GM12878 (cell line): Measurements from ENCODE around the gene SLC9C1. TPM values are rescaled to one million over a fixed set of nuclear protein-coding genes. Genes with fewer than 3 reads are reported as not detected.
A peak's percentile ranks its signal among the peaks of the same experiment; 100 is the strongest.

Experiments used
- CBX3 ChIP-seq: fragments of 200-600 bp; sonication (generic); IDR thresholded peaks from 2 replicates; pipeline ENCODE4 v1.6.1; 2016; ENCODE audit warnings: low read depth, borderline replicate concordance
- CBX5 ChIP-seq: sonication (generic); IDR thresholded peaks from 2 replicates; pipeline ENCODE4 v1.6.1; 2016; ENCODE audit warnings: low read depth, moderate library complexity, mild to moderate bottlenecking, inconsistent platforms
- EP300 ChIP-seq, 2 experiments: fragments of 150-350 bp in 1 of 2; IDR thresholded peaks; 2 replicates each; pipeline ENCODE4 v1.6.1; 2011 to 2012; ENCODE audit warnings: low read depth in 2 of 2, low read length in 2 of 2, borderline replicate concordance in 1 of 2, improper control_type of control experiment in 1 of 2, inconsistent platforms in 1 of 2; ENCODE audit not compliant: control insufficient read depth in 1 of 2
- ESRRA ChIP-seq: IDR thresholded peaks from 2 replicates; pipeline ENCODE4 v1.6.1; 2012; ENCODE audit warnings: mild to moderate bottlenecking, low read length, improper control_type of control experiment
- GATAD2B ChIP-seq: fragments of 450-650 bp; conservative IDR thresholded peaks from 2 replicates; pipeline ENCODE4 v1.6.1; 2017; ENCODE audit warnings: low read depth, mild to moderate bottlenecking, moderate library complexity
- IKZF1 ChIP-seq: fragments of 450-650 bp; conservative IDR thresholded peaks from 2 replicates; pipeline ENCODE4 v1.6.1; 2017; ENCODE audit warnings: antibody characterized with exemption, mild to moderate bottlenecking
- IKZF2 ChIP-seq, 2 experiments: fragments of 450-650 bp; IDR thresholded peaks; 2 replicates each; pipeline ENCODE4 v1.6.1; 2017; ENCODE audit warnings: mild to moderate bottlenecking in 2 of 2, moderate library complexity in 2 of 2
- MTA3 ChIP-seq: IDR thresholded peaks from 2 replicates; pipeline ENCODE4 v1.6.1; 2012; ENCODE audit warnings: low read length, inconsistent platforms, borderline replicate concordance
- MYB ChIP-seq: fragments of 150-350 bp; IDR thresholded peaks from 2 replicates; pipeline ENCODE4 v1.6.1; 2014; ENCODE audit warnings: mild to moderate bottlenecking, low read depth, low read length, borderline replicate concordance
- NR2F1 ChIP-seq: fragments of 450-650 bp; conservative IDR thresholded peaks from 2 replicates; pipeline ENCODE4 v1.6.1; 2017; ENCODE audit warnings: mild to moderate bottlenecking
- PAX5 ChIP-seq: IDR thresholded peaks from 2 replicates; pipeline ENCODE4 v1.6.1; 2011; ENCODE audit warnings: low read depth, low read length, borderline replicate concordance
- PAX8 ChIP-seq: fragments of 450-650 bp; IDR thresholded peaks from 2 replicates; pipeline ENCODE4 v1.6.1; 2017; ENCODE audit warnings: mild to moderate bottlenecking, moderate library complexity
- POLR2AphosphoS2 ChIP-seq: IDR thresholded peaks from 2 replicates; pipeline ENCODE4 v1.6.1; 2011; ENCODE audit warnings: low read depth, mild to moderate bottlenecking, low read length, improper control_type of control experiment, moderate library complexity
- RAD21 ChIP-seq: IDR thresholded peaks from 2 replicates; pipeline ENCODE4 v1.6.1; 2011; ENCODE audit warnings: mild to moderate bottlenecking, low read depth, low read length, moderate library complexity; ENCODE audit not compliant: insufficient read depth
- RB1 ChIP-seq: fragments of 450-650 bp; formaldehyde crosslinking; IDR thresholded peaks from 2 replicates; pipeline ENCODE4 v1.6.1; 2017; ENCODE audit warnings: mild to moderate bottlenecking, borderline replicate concordance
- RCOR1 ChIP-seq: conservative IDR thresholded peaks from 2 replicates; pipeline ENCODE4 v1.6.1; 2012; ENCODE audit warnings: low read depth, low read length, improper control_type of control experiment
- SKIL ChIP-seq: fragments of 450-650 bp; IDR thresholded peaks from 2 replicates; pipeline ENCODE4 v1.6.1; 2017; ENCODE audit warnings: mild to moderate bottlenecking, low read depth, inconsistent platforms; ENCODE audit not compliant: poor library complexity, severe bottlenecking
- SP1 ChIP-seq: IDR thresholded peaks from one replicate; pipeline ENCODE4 v1.6.1; 2011; ENCODE audit warnings: low read depth, low read length
- SREBF2 ChIP-seq: IDR thresholded peaks from 2 replicates; pipeline ENCODE4 v1.6.1; 2012; ENCODE audit warnings: mild to moderate bottlenecking, low read length
- SRF ChIP-seq, 2 experiments: IDR thresholded peaks; 2 replicates each; pipeline ENCODE4 v1.6.1; 2011; ENCODE audit warnings: low read depth in 2 of 2, low read length in 2 of 2, mild to moderate bottlenecking in 1 of 2, moderate library complexity in 1 of 2
- TCF12 ChIP-seq: IDR thresholded peaks from 2 replicates; pipeline ENCODE4 v1.6.1; 2011; ENCODE audit warnings: low read depth, mild to moderate bottlenecking, low read length
- ZBED1 ChIP-seq: IDR thresholded peaks from 2 replicates; pipeline ENCODE4 v1.6.1; 2016; ENCODE audit warnings: borderline replicate concordance
- ZNF217 ChIP-seq: fragments of 450-650 bp; IDR thresholded peaks from 2 replicates; pipeline ENCODE4 v1.6.1; 2017; ENCODE audit warnings: antibody characterized with exemption, mild to moderate bottlenecking
- ZNF24 ChIP-seq: fragments of 450-650 bp; IDR thresholded peaks from 2 replicates; pipeline ENCODE4 v1.6.1; 2017; ENCODE audit warnings: antibody characterized with exemption, mild to moderate bottlenecking
- ZNF592 ChIP-seq: fragments of 450-650 bp; IDR thresholded peaks from 2 replicates; pipeline ENCODE4 v1.6.1; 2017; ENCODE audit warnings: mild to moderate bottlenecking, moderate library complexity
- ZZZ3 ChIP-seq: IDR thresholded peaks from 2 replicates; pipeline ENCODE4 v1.6.1; 2011; ENCODE audit warnings: low read depth; ENCODE audit not compliant: control insufficient read depth, insufficient read length
- polyA plus RNA-seq, 11 experiments: library from polyadenylated mRNA; depleted of rRNA in 4 of 11; unstranded in 6 of 11; stranded (reverse) in 5 of 11; fragments of >200 nt; fragmentation: Nextera tagmentation in 4 of 11; fragmentation: Illumina TruSeq in 1 of 11; extraction: Ambion mirVana in 4 of 11; extraction: Trizol in 1 of 11; gene quantifications; 1 replicate in 1 of 11; 2 replicates in 10 of 11; pipeline versions ENCODE4 v1.2.1 to v1.2.3, GENCODE V29; 2011 to 2016; ENCODE audit warnings: inconsistent platforms in 2 of 11, missing spikeins in 2 of 11, low read depth in 1 of 11
- total RNA-seq, 4 experiments: library from RNA; depleted of rRNA in 3 of 4; stranded (reverse); fragments of >200 nt in 3 of 4; fragmentation: Illumina TruSeq in 1 of 4; extraction: Trizol in 1 of 4; gene quantifications; 2 replicates each; pipeline versions ENCODE4 v1.2.1 to v1.2.3, GENCODE V29; 2013 to 2021

Gene SLC9C1
- total and polyA plus RNA-seq, 10 of the 15 experiments (the other 5 are each of a cell fraction or from before 2014, with no cell fraction given): not detected

GRCh38 chr3:112134335-112135124, 159.5 kb downstream of the SLC9C1 start (continued):
- TF ChIP-seq ZNF592: peak; percentile 15; the same call in 1 of the 2 replicates
- peak; percentile 6; the same call in 1 of the 2 replicates for TF ChIP-seq RAD21
- TF ChIP-seq PAX8: 0 out of 2 replicates have a peak, but pooled peaks have one; percentile 32
- TF ChIP-seq RB1: no peak
- TF ChIP-seq TCF12: peak; percentile 19; the same call in 1 of the 2 replicates
- TF ChIP-seq ESRRA: no peak
- TF ChIP-seq ZBED1: no peak
- no peak for TF ChIP-seq GATAD2B
- TF ChIP-seq CBX3: no peak
- peak; percentile 22 for TF ChIP-seq SKIL
- no peak for TF ChIP-seq POLR2AphosphoS2
- TF ChIP-seq NR2F1: peak; percentile 79
- TF ChIP-seq ZZZ3: no peak
- no peak for TF ChIP-seq RCOR1
- peak; percentile 76 to 81; a peak in 3 of 4 replicates for TF ChIP-seq IKZF2 (IDR thresholded peaks at IDR 0.05)
- TF ChIP-seq MTA3: no peak
- TF ChIP-seq ZNF24: 0 out of 2 replicates have a peak, but pooled peaks have one; percentile 20
- TF ChIP-seq ZNF217: peak; percentile 74; the same call in 1 of the 2 replicates
- TF ChIP-seq EP300 (IDR thresholded peaks at IDR 0.05; ENCODE audit: borderline replicate concordance in 1 of 2, control insufficient read depth in 1 of 2, low read depth in 2 of 2, low read length in 2 of 2): no peak
- peak; percentile 38; the same call in 1 of the 2 replicates for TF ChIP-seq PAX5
- peak; percentile 59; the same call in 1 of the 2 replicates for TF ChIP-seq IKZF1
- TF ChIP-seq SRF (IDR thresholded peaks at IDR 0.05; ENCODE audit: low read depth in 2 of 2, low read length in 2 of 2): no peak
- no peak for TF ChIP-seq CBX5
- no peak for TF ChIP-seq MYB
- no peak for TF ChIP-seq SREBF2
- TF ChIP-seq SP1: no peak
